Measurements from ENCODE around the gene HOXA11.

DNA sequence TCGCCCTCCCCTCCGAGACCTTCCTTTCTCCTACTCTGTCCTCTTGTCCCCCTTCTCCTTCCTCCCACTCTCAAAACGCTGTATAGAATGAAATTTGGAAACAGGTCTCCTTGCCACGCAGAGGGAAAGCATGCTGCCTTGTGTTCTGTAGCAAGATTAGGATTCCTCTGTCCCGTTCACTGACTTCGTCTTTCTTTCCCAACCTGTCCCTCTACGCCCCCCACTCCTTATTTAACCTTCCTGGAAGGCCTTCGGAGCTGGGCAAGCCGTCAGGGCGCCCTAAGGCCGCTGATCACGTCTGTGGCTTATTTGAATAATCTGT, 21.0 kb downstream of the HOXA11 start:
- no peak for TF ChIP-seq JUN (CRISPR knock-in tag; IDR thresholded peaks at IDR 0.05)
- TF ChIP-seq ATF2 (CRISPR knock-in tag; IDR thresholded peaks at IDR 0.05; ENCODE audit: borderline replicate concordance, low read depth), result no peak
- no peak for TF ChIP-seq ELF4 (CRISPR knock-in tag; IDR thresholded peaks at IDR 0.05; ENCODE audit: low read depth)
- TF ChIP-seq ZNF671 (CRISPR knock-in tag; IDR thresholded peaks at IDR 0.05), result no peak
- TF ChIP-seq, protein P1, sequence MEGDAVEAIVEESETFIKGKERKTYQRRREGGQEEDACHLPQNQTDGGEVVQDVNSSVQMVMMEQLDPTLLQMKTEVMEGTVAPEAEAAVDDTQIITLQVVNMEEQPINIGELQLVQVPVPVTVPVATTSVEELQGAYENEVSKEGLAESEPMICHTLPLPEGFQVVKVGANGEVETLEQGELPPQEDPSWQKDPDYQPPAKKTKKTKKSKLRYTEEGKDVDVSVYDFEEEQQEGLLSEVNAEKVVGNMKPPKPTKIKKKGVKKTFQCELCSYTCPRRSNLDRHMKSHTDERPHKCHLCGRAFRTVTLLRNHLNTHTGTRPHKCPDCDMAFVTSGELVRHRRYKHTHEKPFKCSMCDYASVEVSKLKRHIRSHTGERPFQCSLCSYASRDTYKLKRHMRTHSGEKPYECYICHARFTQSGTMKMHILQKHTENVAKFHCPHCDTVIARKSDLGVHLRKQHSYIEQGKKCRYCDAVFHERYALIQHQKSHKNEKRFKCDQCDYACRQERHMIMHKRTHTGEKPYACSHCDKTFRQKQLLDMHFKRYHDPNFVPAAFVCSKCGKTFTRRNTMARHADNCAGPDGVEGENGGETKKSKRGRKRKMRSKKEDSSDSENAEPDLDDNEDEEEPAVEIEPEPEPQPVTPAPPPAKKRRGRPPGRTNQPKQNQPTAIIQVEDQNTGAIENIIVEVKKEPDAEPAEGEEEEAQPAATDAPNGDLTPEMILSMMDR (IDR thresholded peaks at IDR 0.05), result no peak
- TF ChIP-seq, protein P2, sequence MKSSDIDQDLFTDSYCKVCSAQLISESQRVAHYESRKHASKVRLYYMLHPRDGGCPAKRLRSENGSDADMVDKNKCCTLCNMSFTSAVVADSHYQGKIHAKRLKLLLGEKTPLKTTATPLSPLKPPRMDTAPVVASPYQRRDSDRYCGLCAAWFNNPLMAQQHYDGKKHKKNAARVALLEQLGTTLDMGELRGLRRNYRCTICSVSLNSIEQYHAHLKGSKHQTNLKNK (CRISPR knock-in tag; IDR thresholded peaks at IDR 0.05), result no peak
- TF ChIP-seq CBFB (CRISPR knock-in tag; IDR thresholded peaks at IDR 0.05; ENCODE audit: low read depth), result no peak
- TF ChIP-seq IRF2 (CRISPR knock-in tag; IDR thresholded peaks at IDR 0.05; ENCODE audit: borderline replicate concordance, low read depth), result no peak
- TF ChIP-seq ETV6 (CRISPR knock-in tag; IDR thresholded peaks at IDR 0.05), result no peak
- TF ChIP-seq STAT6 (CRISPR knock-in tag; conservative IDR thresholded peaks at IDR 0.05; ENCODE audit: low read depth), result no peak
- no peak for TF ChIP-seq ZNF121 (CRISPR knock-in tag; IDR thresholded peaks at IDR 0.05)

All from WTC11 (cell line).